ENCODE results near the gene KRT8.
A peak's percentile ranks its signal among the peaks of the same experiment; 100 is the strongest.
"Not testable (repeated sequence)": the region's sequence is repeated elsewhere in the genome, so short reads cannot be mapped to it uniquely, and the experiment has no call there.

The KRT8 gene

GRCh38 chr12:52901715-52902541 is 2.9 kb downstream of the KRT8 start:
- DNase-seq (ENCODE audit: low read depth in 2 of 2): no peak

GRCh38 chr12:52900896-52901714 is 3.8 kb downstream of the KRT8 start:
- DNase-seq (ENCODE audit: low read depth in 2 of 2): no peak

GRCh38 chr12:52900166-52900895 is 4.5 kb downstream of the KRT8 start:
- no peak for DNase-seq (ENCODE audit: low read depth in 2 of 2)

- no peak for DNase-seq (ENCODE audit: low read depth in 2 of 2)
Observed at GRCh38 chr12:52899338-52900035, 5.4 kb downstream of the KRT8 start.

GRCh38 chr12:52896190-52897100 is 8.4 kb downstream of the KRT8 start:
- DNase-seq (ENCODE audit: low read depth in 2 of 2): no peak

- no peak for DNase-seq (ENCODE audit: low read depth in 2 of 2)
Observed at GRCh38 chr12:52895726-52896189, 9.1 kb downstream of the KRT8 start.

- DNase-seq (ENCODE audit: low read depth in 2 of 2): no peak
Observed at GRCh38 chr12:52892974-52893373, 11.9 kb downstream of the KRT8 start.

GRCh38 chr12:52892207-52892852 is 12.5 kb downstream of the KRT8 start:
- no peak for DNase-seq (ENCODE audit: low read depth in 2 of 2)

- DNase-seq (ENCODE audit: low read depth in 2 of 2): no peak
Observed at GRCh38 chr12:52891044-52891443, 13.8 kb downstream of the KRT8 start.

GRCh38 chr12:52890417-52890816 is 14.5 kb downstream of the KRT8 start:
- no peak for DNase-seq (ENCODE audit: low read depth in 2 of 2)

GRCh38 chr12:52884526-52885293 is 20.2 kb downstream of the KRT8 start:
- peak; percentile 68 to 70 for DNase-seq (ENCODE audit: low read depth in 2 of 2)

GRCh38 chr12:52880499-52880898 is 24.4 kb downstream of the KRT8 start:
- DNase-seq (ENCODE audit: low read depth in 2 of 2): not testable (repeated sequence)

GRCh38 chr12:52879394-52880351 is 25.2 kb downstream of the KRT8 start:
- DNase-seq (ENCODE audit: low read depth in 2 of 2): peak; percentile 61 to 64

- DNase-seq (ENCODE audit: low read depth in 2 of 2): no peak
Observed at GRCh38 chr12:52878507-52879393, 26.1 kb downstream of the KRT8 start.

GRCh38 chr12:52877242-52877641 is 27.6 kb downstream of the KRT8 start:
- DNase-seq (ENCODE audit: low read depth in 2 of 2): no peak

- DNase-seq (ENCODE audit: low read depth in 2 of 2): no peak
Observed at GRCh38 chr12:52876372-52876771, 28.5 kb downstream of the KRT8 start.

All from stimulated activated CD4-positive, alpha-beta T cell treated with anti-CD3 and anti-CD28 coated beads, Interleukin-15, amount 100 ng/mL, for 48 hours (primary cell).